GM12875 (cell line): ENCODE data around the gene ETV6.
A peak's percentile ranks its signal among the peaks of the same experiment; 100 is the strongest.

ENCODE experiments used
- H3K4me3 ChIP-seq: one replicate; pipeline ENCODE4 v1.5.1; 2011; ENCODE audit warnings: low read depth, low read length, control low read depth
- CTCF ChIP-seq: IDR thresholded peaks from 2 replicates; pipeline ENCODE4 v1.5.1; 2011; ENCODE audit warnings: low read depth, mild to moderate bottlenecking, control low read depth, inconsistent platforms, low read length, moderate library complexity, borderline replicate concordance; ENCODE audit not compliant: insufficient read depth

ETV6 gene

GRCh38 chr12:11729008-11729407 is 79.5 kb downstream of the ETV6 start:
- no peak for TF ChIP-seq CTCF
- no peak overlapping the region for H3K4me3 ChIP-seq

- H3K4me3 ChIP-seq, result no peak overlapping the region
- TF ChIP-seq CTCF, result no peak
Observed at GRCh38 chr12:11729439-11730150, 80.1 kb downstream of the ETV6 start.

- no peak overlapping the region for H3K4me3 ChIP-seq
- TF ChIP-seq CTCF, result no peak
Observed at GRCh38 chr12:11730299-11731041, 81.0 kb downstream of the ETV6 start.

- H3K4me3 ChIP-seq, result no peak overlapping the region
- TF ChIP-seq CTCF, result no peak
Observed at GRCh38 chr12:11731042-11731357, 81.5 kb downstream of the ETV6 start.

GRCh38 chr12:11731455-11731854 is 82.0 kb downstream of the ETV6 start:
- TF ChIP-seq CTCF, result no peak
- peak overlapping the region; percentile 6 for H3K4me3 ChIP-seq

- H3K4me3 ChIP-seq, result peak overlapping the region; percentile 6
- no peak for TF ChIP-seq CTCF
Observed at GRCh38 chr12:11732023-11732422, 82.5 kb downstream of the ETV6 start.

GRCh38 chr12:11732715-11733114 is 83.2 kb downstream of the ETV6 start:
- H3K4me3 ChIP-seq, result peak overlapping the region; percentile 1
- TF ChIP-seq CTCF, result no peak
